LNCaP clone FGC (cell line): ENCODE measurements around the gene PACC1.
"Not testable (repeated sequence)": the region's sequence is repeated elsewhere in the genome, so short reads cannot be mapped to it uniquely, and the experiment has no call there.

Source experiments
- DNase-seq: peaks from one replicate; pipeline ENCODE4 v3.0.0-alpha.2; 2011; ENCODE audit warnings: low read depth
- H3K4me3 ChIP-seq: 2 replicates; pipeline ENCODE4 v1.5.1; 2011; ENCODE audit warnings: mild to moderate bottlenecking, low read depth, low read length, control low read depth
- TF ChIP-seq, protein P1 (sequence below): IDR thresholded peaks from 2 replicates; pipeline ENCODE4 v1.5.1; 2012; ENCODE audit warnings: mild to moderate bottlenecking; ENCODE audit not compliant: control insufficient read depth, insufficient read depth; ENCODE audit errors: extremely low read depth

The PACC1 gene

DNA sequence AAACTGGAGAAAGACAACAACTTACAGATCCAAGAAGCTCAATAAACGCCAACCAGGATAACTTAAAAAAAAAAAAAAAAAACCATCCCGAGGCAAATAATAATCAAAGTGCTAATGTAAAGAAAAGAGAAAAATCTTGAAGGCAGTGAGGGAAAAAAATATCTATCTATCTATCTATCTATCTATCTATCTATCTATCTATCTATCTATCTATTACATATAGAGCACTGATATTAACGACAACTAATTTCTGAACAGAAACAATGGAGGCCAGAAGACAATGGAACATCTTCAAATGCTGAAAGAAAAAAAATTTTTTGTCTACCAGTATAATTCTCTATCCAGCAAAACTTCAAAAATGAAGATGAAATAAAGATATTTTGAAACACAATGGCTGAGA, 18.0 kb downstream of the PACC1 start:
- DNase-seq, result no peak
- H3K4me3 ChIP-seq, result no peak overlapping the region
- TF ChIP-seq, protein P1, sequence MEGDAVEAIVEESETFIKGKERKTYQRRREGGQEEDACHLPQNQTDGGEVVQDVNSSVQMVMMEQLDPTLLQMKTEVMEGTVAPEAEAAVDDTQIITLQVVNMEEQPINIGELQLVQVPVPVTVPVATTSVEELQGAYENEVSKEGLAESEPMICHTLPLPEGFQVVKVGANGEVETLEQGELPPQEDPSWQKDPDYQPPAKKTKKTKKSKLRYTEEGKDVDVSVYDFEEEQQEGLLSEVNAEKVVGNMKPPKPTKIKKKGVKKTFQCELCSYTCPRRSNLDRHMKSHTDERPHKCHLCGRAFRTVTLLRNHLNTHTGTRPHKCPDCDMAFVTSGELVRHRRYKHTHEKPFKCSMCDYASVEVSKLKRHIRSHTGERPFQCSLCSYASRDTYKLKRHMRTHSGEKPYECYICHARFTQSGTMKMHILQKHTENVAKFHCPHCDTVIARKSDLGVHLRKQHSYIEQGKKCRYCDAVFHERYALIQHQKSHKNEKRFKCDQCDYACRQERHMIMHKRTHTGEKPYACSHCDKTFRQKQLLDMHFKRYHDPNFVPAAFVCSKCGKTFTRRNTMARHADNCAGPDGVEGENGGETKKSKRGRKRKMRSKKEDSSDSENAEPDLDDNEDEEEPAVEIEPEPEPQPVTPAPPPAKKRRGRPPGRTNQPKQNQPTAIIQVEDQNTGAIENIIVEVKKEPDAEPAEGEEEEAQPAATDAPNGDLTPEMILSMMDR, result no peak

DNA sequence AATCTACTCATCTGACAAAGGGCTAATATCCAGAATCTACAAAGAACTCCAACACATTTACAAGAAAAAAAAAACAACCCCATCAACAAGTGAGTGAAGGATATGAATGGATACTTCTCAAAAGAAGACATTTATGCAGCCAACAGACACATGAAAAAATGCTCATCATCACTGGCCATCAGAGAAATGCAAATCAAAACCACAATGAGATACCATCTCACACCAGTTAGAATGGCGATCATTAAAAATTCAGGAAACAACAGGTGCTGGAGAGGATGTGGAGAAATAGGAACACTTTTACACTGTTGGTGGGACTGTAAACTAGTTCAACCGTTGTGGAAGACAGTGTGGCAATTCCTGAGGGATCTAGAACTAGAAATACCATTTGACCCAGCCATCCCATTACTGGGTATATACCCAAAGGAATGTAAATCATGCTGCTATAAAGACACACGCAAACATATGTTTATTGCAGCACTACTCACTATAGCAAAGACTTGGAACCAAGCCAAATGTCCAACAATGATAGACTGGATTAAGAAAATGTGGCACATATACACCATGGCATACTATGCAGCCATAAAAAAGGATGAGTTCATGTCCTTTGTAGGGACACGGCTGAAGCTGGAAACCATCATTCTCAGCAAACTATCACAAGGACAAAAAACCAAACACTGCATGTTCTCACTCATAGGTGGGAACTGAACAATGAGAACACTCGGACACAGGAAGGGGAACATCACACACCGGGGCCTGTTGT, 18.8 kb downstream of the PACC1 start:
- not testable (repeated sequence) for DNase-seq

DNA sequence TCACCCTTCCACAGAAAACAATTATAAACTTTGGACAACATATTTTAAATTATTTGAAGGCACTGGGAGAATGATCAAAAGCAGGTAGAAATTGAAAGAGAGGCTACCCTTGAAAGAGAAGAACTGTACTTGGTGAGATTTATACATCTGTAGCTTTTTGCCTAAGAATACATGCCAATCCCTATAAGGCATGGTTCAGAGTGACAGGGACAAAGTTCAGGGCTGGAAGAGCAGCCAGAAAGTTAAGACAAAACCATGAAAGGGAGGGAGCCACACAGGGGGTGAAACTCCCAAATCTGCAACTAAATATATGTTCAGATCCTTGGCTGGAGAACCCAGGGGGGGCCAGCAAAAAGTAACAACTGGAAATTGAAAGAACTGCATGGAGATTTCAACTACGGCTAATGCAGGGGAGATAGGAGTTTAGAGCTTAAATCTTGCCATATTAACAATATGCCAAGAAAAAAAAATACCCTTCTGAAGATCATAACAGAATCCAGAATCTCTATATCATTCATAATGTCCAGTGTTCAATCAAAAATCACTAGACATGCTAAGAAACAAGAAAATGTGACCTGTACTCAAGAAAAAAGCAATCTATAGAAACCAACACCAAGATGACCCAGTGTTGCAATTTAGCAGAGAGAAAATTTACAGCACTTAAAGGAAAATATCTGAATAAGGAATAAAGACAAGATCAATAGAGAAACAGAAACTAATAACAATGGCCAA, 25.5 kb downstream of the PACC1 start:
- TF ChIP-seq, protein P1, result no peak
- H3K4me3 ChIP-seq, result no peak overlapping the region
- no peak for DNase-seq

More for the DNA sequence above, 18.8 kb downstream of the PACC1 start:
- H3K4me3 ChIP-seq, result not testable (repeated sequence)

DNA sequence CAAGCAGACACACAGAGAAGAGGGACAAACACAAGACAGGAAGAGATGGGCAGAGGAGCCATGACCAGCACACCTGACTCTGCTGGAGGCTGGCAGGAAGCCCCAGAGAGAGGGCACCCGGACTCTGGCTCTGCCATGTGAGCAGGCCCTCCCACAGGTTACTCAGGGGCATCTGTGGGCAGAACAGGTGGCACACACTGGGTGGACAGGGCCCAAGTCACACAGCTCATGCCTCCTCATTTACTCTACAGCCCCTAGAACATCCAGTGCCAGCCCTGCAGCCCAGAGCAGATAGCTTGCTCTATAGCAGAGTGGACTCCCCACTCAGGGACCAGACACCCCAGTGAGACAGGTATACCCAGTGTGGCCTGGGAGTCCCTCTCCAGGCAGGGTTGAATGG, 28.7 kb downstream of the PACC1 start:
- no peak overlapping the region for H3K4me3 ChIP-seq
- no peak for DNase-seq
- TF ChIP-seq, protein P1, result no peak

DNA sequence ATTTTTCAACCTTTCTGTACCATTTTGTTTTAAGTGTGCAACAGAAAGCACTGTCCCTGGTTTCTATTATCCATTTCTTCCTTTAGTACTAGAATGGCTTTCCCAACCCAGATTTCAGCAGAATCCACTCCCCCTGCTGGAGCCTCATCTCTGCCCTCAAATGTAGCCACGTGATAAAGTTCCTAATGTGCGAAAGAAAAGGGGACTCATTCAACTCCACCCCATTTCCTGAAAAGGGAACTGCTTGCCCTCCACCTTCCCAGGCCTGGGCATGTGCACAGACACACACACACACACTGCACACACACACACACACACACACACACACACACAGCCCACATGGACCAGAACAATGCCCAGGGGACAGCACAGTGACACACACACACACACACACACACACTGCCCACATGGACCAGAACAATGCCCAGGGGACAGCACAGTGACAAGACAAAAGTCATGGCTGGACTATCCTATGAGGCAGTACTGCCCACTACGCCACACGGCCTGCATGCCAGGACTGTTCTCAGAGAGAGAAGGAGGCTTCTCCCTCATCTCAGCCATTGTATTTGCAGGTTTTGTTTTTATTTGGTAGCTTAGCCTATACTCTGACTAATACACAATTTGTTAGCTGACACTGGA, 33.2 kb downstream of the PACC1 start:
- H3K4me3 ChIP-seq, result no peak overlapping the region
- TF ChIP-seq, protein P1, result no peak
- DNase-seq, result no peak

DNA sequence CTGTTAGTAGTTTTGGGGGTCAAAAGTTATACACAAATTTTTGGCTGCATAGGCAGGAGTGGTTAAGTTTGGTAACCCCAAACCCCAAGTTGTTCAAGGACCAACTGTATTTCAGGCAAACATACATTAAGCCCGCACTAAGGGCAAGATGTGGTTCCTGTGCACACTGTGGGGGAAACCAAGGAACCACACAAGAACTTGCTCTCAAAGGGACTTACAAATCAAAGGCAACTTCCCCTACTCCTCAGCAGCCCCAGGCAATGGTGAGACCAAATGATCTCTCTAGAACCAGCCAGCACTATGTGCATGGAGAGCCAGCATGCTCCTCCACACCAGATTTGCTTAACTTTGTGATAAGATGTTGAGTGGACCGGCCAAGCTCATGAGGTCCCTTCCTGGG, 35.3 kb downstream of the PACC1 start:
- H3K4me3 ChIP-seq, result no peak overlapping the region
- no peak for DNase-seq
- TF ChIP-seq, protein P1, result no peak

DNA sequence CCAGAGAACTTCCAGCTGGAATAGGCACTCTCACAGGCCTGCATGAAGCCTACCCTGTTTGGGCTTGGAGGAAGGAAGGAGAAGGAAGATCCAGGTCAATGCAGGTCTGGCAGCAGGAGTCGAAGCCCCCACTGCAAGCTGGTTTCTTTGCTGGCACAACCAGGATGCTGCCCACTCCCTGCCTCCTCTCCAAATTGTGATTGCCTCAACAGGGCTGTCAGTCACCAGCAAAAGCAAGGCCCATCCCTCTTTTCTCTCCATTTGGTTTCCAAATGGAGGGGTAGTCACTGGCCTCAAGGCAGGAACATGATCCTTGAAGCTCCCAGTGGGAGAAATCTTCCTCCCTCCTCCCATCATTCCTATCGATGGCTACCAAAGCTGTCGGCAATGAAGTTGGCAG, 37.0 kb downstream of the PACC1 start:
- no peak overlapping the region for H3K4me3 ChIP-seq
- TF ChIP-seq, protein P1, result no peak
- DNase-seq, result no peak
